HG03060 (cell line): ENCODE measurements around the gene ERCC2.

Experiments
- ATAC-seq: cut with Tn5 transposase; IDR thresholded peaks from one replicate; pipeline ENCODE4 v1.9.1; 2021; ENCODE audit warnings: low read depth, moderate number of reproducible peaks; ENCODE audit not compliant: unreplicated experiment

The ERCC2 gene

GRCh38 chr19:45306518-45307027 is 63.8 kb downstream of the ERCC2 start:
- ATAC-seq, result no peak

- no peak for ATAC-seq
Observed at GRCh38 chr19:45306040-45306439, 64.3 kb downstream of the ERCC2 start.

DNA sequence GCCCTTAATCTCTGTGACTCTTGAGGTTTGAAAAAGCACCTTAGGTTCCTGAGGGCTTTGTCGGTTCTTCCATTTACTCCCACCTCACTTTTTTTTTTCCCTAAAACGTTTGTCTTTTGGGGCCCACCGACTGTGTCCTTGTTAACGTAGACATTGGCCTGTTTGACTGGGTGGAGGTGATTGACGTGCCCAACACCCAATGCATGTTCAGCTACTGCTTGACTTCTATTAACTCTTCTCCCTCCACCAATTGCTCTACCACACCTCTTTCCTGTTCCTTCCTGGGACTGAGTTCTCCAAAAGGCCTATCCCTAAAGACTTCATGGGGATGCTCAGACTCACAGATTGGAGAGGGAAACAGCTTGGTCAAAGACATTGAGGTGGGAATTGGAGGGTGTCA is 65.0 kb downstream of the ERCC2 start:
- ATAC-seq, result no peak

DNA sequence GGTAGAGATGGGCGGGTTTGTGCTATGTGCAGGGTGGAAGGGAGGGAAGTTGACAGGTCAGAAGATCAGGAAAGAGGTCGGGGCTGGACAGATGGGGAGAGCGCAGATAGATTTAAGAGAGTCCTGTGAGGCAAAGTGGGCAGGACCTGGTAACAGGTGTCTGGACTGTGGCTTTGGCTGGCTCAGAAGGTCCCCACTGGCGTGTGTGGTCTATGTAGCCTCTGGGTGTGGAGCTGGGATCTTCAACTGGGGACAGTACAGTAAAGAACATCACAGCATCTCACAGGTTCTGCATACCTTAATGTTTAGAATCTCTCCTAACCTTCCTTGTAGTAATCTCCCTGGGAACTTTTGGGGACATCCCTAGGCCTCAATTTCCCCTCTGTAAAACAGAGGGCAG is 65.4 kb downstream of the ERCC2 start:
- no peak for ATAC-seq

GRCh38 chr19:45304141-45304926 is 66.0 kb downstream of the ERCC2 start:
- ATAC-seq, result no peak

- no peak for ATAC-seq
Observed at GRCh38 chr19:45303269-45304060, 66.9 kb downstream of the ERCC2 start.

GRCh38 chr19:45302416-45302815 is 68.0 kb downstream of the ERCC2 start:
- ATAC-seq, result no peak
